ENCODE data around the gene CDADC1. TPM values are rescaled to one million over a fixed set of nuclear protein-coding genes. Genes with fewer than 3 reads are reported as not detected.

Gene CDADC1
- total and polyA plus RNA-seq, 7 donors: 3.3 to 7.8 (median 4.7) TPM

- Histone ChIP-seq H3K27me3 (ENCODE audit: insufficient read depth in 3 of 3, low read length in 2 of 3) (no peaks in the 10 kb centered on the region), H3K4me1 (no peaks in the 10 kb centered on the region), H3K27ac (no peak overlapping the region), H3K4me3 (no peak overlapping the region), H3K36me3 (ENCODE audit: insufficient read depth in 1 of 2, low read depth in 1 of 2) (no peaks in the 10 kb centered on the region), H3K9me3 (no peaks in the 10 kb centered on the region)
- no peak for DNase-seq
- ATAC-seq: no peak
- intact Hi-C loops (cut with DNase I): no loop called here
- WGBS, 3 donors: 85 to 90% (median 89%) methylated on average over 3 of the region's 3 CpGs
- TF ChIP-seq, protein P1, sequence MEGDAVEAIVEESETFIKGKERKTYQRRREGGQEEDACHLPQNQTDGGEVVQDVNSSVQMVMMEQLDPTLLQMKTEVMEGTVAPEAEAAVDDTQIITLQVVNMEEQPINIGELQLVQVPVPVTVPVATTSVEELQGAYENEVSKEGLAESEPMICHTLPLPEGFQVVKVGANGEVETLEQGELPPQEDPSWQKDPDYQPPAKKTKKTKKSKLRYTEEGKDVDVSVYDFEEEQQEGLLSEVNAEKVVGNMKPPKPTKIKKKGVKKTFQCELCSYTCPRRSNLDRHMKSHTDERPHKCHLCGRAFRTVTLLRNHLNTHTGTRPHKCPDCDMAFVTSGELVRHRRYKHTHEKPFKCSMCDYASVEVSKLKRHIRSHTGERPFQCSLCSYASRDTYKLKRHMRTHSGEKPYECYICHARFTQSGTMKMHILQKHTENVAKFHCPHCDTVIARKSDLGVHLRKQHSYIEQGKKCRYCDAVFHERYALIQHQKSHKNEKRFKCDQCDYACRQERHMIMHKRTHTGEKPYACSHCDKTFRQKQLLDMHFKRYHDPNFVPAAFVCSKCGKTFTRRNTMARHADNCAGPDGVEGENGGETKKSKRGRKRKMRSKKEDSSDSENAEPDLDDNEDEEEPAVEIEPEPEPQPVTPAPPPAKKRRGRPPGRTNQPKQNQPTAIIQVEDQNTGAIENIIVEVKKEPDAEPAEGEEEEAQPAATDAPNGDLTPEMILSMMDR (IDR thresholded peaks at IDR 0.05): no peak
Observed at GRCh38 chr13:49315036-49315565, 67.4 kb downstream of the CDADC1 start.

GRCh38 chr13:49315756-49316482 is 68.2 kb downstream of the CDADC1 start:
- Histone ChIP-seq H3K4me1 (no peaks in the 10 kb centered on the region), H3K4me3 (no peak overlapping the region), H3K9me3 (no peaks in the 10 kb centered on the region), H3K36me3 (ENCODE audit: insufficient read depth in 1 of 2, low read depth in 1 of 2) (no peaks in the 10 kb centered on the region), H3K27ac (no peak overlapping the region), H3K27me3 (ENCODE audit: insufficient read depth in 3 of 3, low read length in 2 of 3) (no peaks in the 10 kb centered on the region)
- 95 to 98% (median 97%) methylated on average over 5 of the region's 5 CpGs for WGBS, 3 donors
- intact Hi-C loops (cut with DNase I): no loop called here
- TF ChIP-seq, protein P1 (IDR thresholded peaks at IDR 0.05): no peak
- ATAC-seq (no peak), DNase-seq (no peak)

DNA sequence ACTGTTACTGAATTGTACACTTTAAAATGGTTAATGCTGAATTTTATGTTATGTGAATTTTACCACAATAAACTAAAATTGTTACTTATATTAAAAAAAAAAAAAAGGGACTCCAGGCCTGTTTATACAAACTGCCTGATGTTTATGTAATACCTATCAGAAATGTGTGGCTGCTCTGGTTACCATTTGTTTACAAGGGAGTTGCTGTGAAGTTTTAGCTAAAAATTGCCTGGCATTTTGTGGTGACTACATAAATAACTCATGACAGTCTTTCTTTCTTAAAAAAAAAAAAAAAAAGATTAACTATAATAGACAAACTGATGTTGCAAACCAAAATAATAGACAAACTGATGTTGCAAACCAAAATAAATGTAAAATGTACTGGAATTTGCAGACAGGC is 71.8 kb downstream of the CDADC1 start:
- H3K27me3 ChIP-seq (ENCODE audit: insufficient read depth in 3 of 3, low read length in 2 of 3): no peaks in the 10 kb centered on the region
- intact Hi-C loops (cut with DNase I): no loop called here
- H3K36me3 ChIP-seq (ENCODE audit: insufficient read depth in 1 of 2, low read depth in 1 of 2): no peaks in the 10 kb centered on the region
- ATAC-seq (no peak), DNase-seq (no peak)
- no peaks in the 10 kb centered on the region for H3K4me1 ChIP-seq
- H3K27ac ChIP-seq: no peak overlapping the region
- no peaks in the 10 kb centered on the region for H3K9me3 ChIP-seq
- no peak overlapping the region for H3K4me3 ChIP-seq
- TF ChIP-seq, protein P1 (IDR thresholded peaks at IDR 0.05): no peak

DNA sequence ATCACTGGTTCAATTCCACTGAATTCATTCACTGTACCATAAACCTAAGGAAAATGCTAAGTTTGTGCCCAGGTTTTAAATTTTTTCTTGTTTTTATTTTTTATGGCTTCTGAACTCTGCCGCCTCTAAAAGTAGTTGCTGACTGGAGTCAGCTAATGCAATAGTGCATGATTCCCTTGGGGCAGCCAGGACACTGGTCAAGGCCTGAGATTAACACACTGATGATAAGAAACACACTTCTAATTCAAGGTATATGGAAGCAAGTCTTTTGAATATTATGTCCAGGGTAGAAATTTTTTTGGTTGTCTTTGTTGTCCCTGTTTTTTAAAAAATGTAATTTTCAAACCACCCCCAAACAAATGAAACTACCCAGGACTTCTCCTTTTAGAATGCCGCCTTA is 72.2 kb downstream of the CDADC1 start:
- no peak overlapping the region for H3K27ac ChIP-seq
- intact Hi-C loops (cut with DNase I): no loop called here

More for the DNA sequence above, 72.2 kb downstream of the CDADC1 start:
- H3K4me1 ChIP-seq: no peaks in the 10 kb centered on the region
- no peak for DNase-seq
- no peak overlapping the region for H3K4me3 ChIP-seq
- no peaks in the 10 kb centered on the region for H3K36me3 ChIP-seq (ENCODE audit: insufficient read depth in 1 of 2, low read depth in 1 of 2)
- H3K9me3 ChIP-seq: no peaks in the 10 kb centered on the region
- WGBS, 3 donors: 83 to 92% (median 90%) methylated on average over 2 of the region's 2 CpGs
- ATAC-seq: no peak
- TF ChIP-seq, protein P1 (IDR thresholded peaks at IDR 0.05): no peak
- no peaks in the 10 kb centered on the region for H3K27me3 ChIP-seq (ENCODE audit: insufficient read depth in 3 of 3, low read length in 2 of 3)
